Activated naive CD8-positive, alpha-beta T cell treated with anti-CD3 and anti-CD28 coated beads, Interleukin-2, amount 50 U/mL, for 24 hours (primary cell): ENCODE results near the gene SFMBT1.

Source experiments
- ATAC-seq: fragments of 150-1000 bp; cut with Tn5 transposase; one replicate; pipeline ENCODE4 v1.10.0; 2021
- DNase-seq: peaks from one replicate; pipeline ENCODE4 v3.0.0; 2021
- H3K27ac Mint-ChIP-seq: one replicate; pipeline ENCODE4 v1.8.0; 2021; ENCODE audit warnings: mild to moderate bottlenecking, mixed read lengths
- H3K27me3 Mint-ChIP-seq: one replicate; pipeline ENCODE4 v1.8.0; 2021; ENCODE audit warnings: mixed read lengths
- H3K36me3 Mint-ChIP-seq: one replicate; pipeline ENCODE4 v1.8.0; 2021; ENCODE audit warnings: low read depth, mixed read lengths
- H3K4me1 Mint-ChIP-seq: one replicate; pipeline ENCODE4 v1.8.0; 2021; ENCODE audit warnings: mixed read lengths
- H3K4me3 Mint-ChIP-seq: one replicate; pipeline ENCODE4 v1.8.0; 2021; ENCODE audit warnings: mild to moderate bottlenecking, moderate library complexity, mixed read lengths
- H3K9me3 Mint-ChIP-seq: one replicate; pipeline ENCODE4 v1.8.0; 2021; ENCODE audit warnings: mixed read lengths

The SFMBT1 gene

GRCh38 chr3:53079147-53079546, 33.3 kb upstream of the SFMBT1 start:
- Mint-ChIP-seq H3K4me1 (no peaks in the 10 kb centered on the region), H3K27me3 (no peaks in the 10 kb centered on the region), H3K36me3 (no peaks in the 10 kb centered on the region), H3K9me3 (no peaks in the 10 kb centered on the region), H3K4me3 (no peak overlapping the region), H3K27ac (no peak overlapping the region)
- ATAC-seq (no peak), DNase-seq (no peak)

GRCh38 chr3:53078656-53079055, 32.8 kb upstream of the SFMBT1 start:
- Mint-ChIP-seq H3K36me3 (no peaks in the 10 kb centered on the region), H3K9me3 (no peaks in the 10 kb centered on the region), H3K4me1 (no peaks in the 10 kb centered on the region), H3K27ac (no peak overlapping the region), H3K4me3 (no peak overlapping the region), H3K27me3 (no peaks in the 10 kb centered on the region)
- no peak for ATAC-seq
- no peak for DNase-seq

GRCh38 chr3:53077476-53078220, 31.8 kb upstream of the SFMBT1 start:
- Mint-ChIP-seq H3K4me1 (peaks cover 9% of the 10 kb centered on the region), H3K27ac (no peak overlapping the region), H3K9me3 (no peaks in the 10 kb centered on the region), H3K4me3 (no peak overlapping the region), H3K36me3 (no peaks in the 10 kb centered on the region), H3K27me3 (no peaks in the 10 kb centered on the region)
- ATAC-seq (no peak), DNase-seq (no peak)

GRCh38 chr3:53075743-53076140, 29.9 kb upstream of the SFMBT1 start:
- H3K4me1 Mint-ChIP-seq, result peaks cover 19% of the 10 kb centered on the region
- no peak overlapping the region for H3K4me3 Mint-ChIP-seq
- DNase-seq (no peak), ATAC-seq (no peak)
- no peaks in the 10 kb centered on the region for H3K27me3 Mint-ChIP-seq
- H3K9me3 Mint-ChIP-seq, result no peaks in the 10 kb centered on the region
- H3K36me3 Mint-ChIP-seq, result no peaks in the 10 kb centered on the region
- H3K27ac Mint-ChIP-seq, result no peak overlapping the region

- ATAC-seq (no peak), DNase-seq (no peak)
- Mint-ChIP-seq H3K27me3 (no peaks in the 10 kb centered on the region), H3K36me3 (no peaks in the 10 kb centered on the region), H3K4me3 (no peak overlapping the region), H3K4me1 (peaks cover 19% of the 10 kb centered on the region), H3K27ac (peak overlapping the region; percentile 50), H3K9me3 (no peaks in the 10 kb centered on the region)
Observed at GRCh38 chr3:53074761-53075742, 29.2 kb upstream of the SFMBT1 start.

GRCh38 chr3:53074366-53074696, 28.5 kb upstream of the SFMBT1 start:
- Mint-ChIP-seq H3K27ac (no peak overlapping the region), H3K4me3 (no peak overlapping the region), H3K27me3 (no peaks in the 10 kb centered on the region), H3K36me3 (no peaks in the 10 kb centered on the region), H3K4me1 (peaks cover 19% of the 10 kb centered on the region), H3K9me3 (no peaks in the 10 kb centered on the region)
- DNase-seq, result no peak
- no peak for ATAC-seq

GRCh38 chr3:53073553-53074365, 27.9 kb upstream of the SFMBT1 start:
- DNase-seq, result no peak
- peak overlapping the region; percentile 93 for H3K27ac Mint-ChIP-seq
- H3K4me1 Mint-ChIP-seq, result peaks cover 19% of the 10 kb centered on the region
- no peaks in the 10 kb centered on the region for H3K36me3 Mint-ChIP-seq
- peak overlapping the region; percentile 81 for H3K4me3 Mint-ChIP-seq
- H3K9me3 Mint-ChIP-seq, result no peaks in the 10 kb centered on the region
- H3K27me3 Mint-ChIP-seq, result no peaks in the 10 kb centered on the region
- ATAC-seq, result no peak

- H3K27me3 Mint-ChIP-seq, result no peaks in the 10 kb centered on the region
- ATAC-seq (peak; percentile 92), DNase-seq (peak; percentile 90)
- H3K9me3 Mint-ChIP-seq, result no peaks in the 10 kb centered on the region
- no peaks in the 10 kb centered on the region for H3K36me3 Mint-ChIP-seq
- H3K4me3 Mint-ChIP-seq, result peak overlapping the region; percentile 81
- peak overlapping the region; percentile 93 for H3K27ac Mint-ChIP-seq
- H3K4me1 Mint-ChIP-seq, result peaks cover 19% of the 10 kb centered on the region
Observed at GRCh38 chr3:53072653-53073552, 27.0 kb upstream of the SFMBT1 start.

GRCh38 chr3:53071882-53072431, 26.1 kb upstream of the SFMBT1 start:
- Mint-ChIP-seq H3K4me3 (no peak overlapping the region), H3K36me3 (no peaks in the 10 kb centered on the region), H3K27ac (no peak overlapping the region), H3K4me1 (peaks cover 19% of the 10 kb centered on the region), H3K9me3 (no peaks in the 10 kb centered on the region), H3K27me3 (no peaks in the 10 kb centered on the region)
- DNase-seq, result no peak
- no peak for ATAC-seq

- no peak for DNase-seq
- Mint-ChIP-seq H3K4me1 (peaks cover 19% of the 10 kb centered on the region), H3K4me3 (no peak overlapping the region), H3K27me3 (no peaks in the 10 kb centered on the region), H3K9me3 (no peaks in the 10 kb centered on the region), H3K36me3 (no peaks in the 10 kb centered on the region), H3K27ac (no peak overlapping the region)
- no peak for ATAC-seq
Observed at GRCh38 chr3:53069422-53070068, 23.7 kb upstream of the SFMBT1 start.

GRCh38 chr3:53068176-53068575, 22.3 kb upstream of the SFMBT1 start:
- Mint-ChIP-seq H3K4me1 (peaks cover 15% of the 10 kb centered on the region), H3K27ac (no peak overlapping the region), H3K4me3 (no peak overlapping the region), H3K9me3 (no peaks in the 10 kb centered on the region), H3K27me3 (no peaks in the 10 kb centered on the region), H3K36me3 (no peaks in the 10 kb centered on the region)
- no peak for ATAC-seq
- DNase-seq, result no peak

- ATAC-seq (no peak), DNase-seq (no peak)
- H3K27ac Mint-ChIP-seq, result no peak overlapping the region
- no peaks in the 10 kb centered on the region for H3K36me3 Mint-ChIP-seq
- peaks cover 9% of the 10 kb centered on the region for H3K4me1 Mint-ChIP-seq
- no peaks in the 10 kb centered on the region for H3K9me3 Mint-ChIP-seq
- H3K27me3 Mint-ChIP-seq, result no peaks in the 10 kb centered on the region
- H3K4me3 Mint-ChIP-seq, result no peak overlapping the region
Observed at GRCh38 chr3:53067567-53067966, 21.7 kb upstream of the SFMBT1 start.

- H3K27me3 Mint-ChIP-seq, result no peaks in the 10 kb centered on the region
- no peak for ATAC-seq
- no peaks in the 10 kb centered on the region for H3K9me3 Mint-ChIP-seq
- no peak overlapping the region for H3K4me3 Mint-ChIP-seq
- no peaks in the 10 kb centered on the region for H3K36me3 Mint-ChIP-seq
- DNase-seq, result no peak
- no peaks in the 10 kb centered on the region for H3K4me1 Mint-ChIP-seq
- H3K27ac Mint-ChIP-seq, result no peak overlapping the region
Observed at GRCh38 chr3:53065841-53066480, 20.1 kb upstream of the SFMBT1 start.
